Hepatocyte (in vitro differentiated cells): Measurements from ENCODE around the gene CTBP2. TPM values are rescaled to one million over a fixed set of nuclear protein-coding genes. Genes with fewer than 3 reads are reported as not detected.

Experiments
- DNase-seq: peaks from one replicate; pipeline ENCODE4 v3.0.0-alpha.2; 2016; ENCODE audit warnings: low spot score
- H2AFZ ChIP-seq: fragments of 200-600 bp; sonication (generic); 2 replicates; pipeline ENCODE4 v1.6.0; 2016; ENCODE audit warnings: antibody characterized with exemption, mild to moderate bottlenecking
- H3K27ac ChIP-seq: fragments of 200-600 bp; sonication (generic); 2 replicates; pipeline ENCODE4 v1.5.1; 2016; ENCODE audit warnings: mild to moderate bottlenecking
- H3K27me3 ChIP-seq: fragments of 200-600 bp; sonication (generic); 2 replicates; pipeline ENCODE4 v1.6.1; 2016
- H3K36me3 ChIP-seq: fragments of 200-600 bp; sonication (generic); replicated peaks from 2 replicates; pipeline ENCODE4 v1.5.1; 2016; ENCODE audit warnings: low read depth; ENCODE audit not compliant: insufficient read depth
- H3K4me1 ChIP-seq: fragments of 200-600 bp; sonication (generic); 2 replicates; pipeline ENCODE4 v1.5.1; 2016; ENCODE audit warnings: mild to moderate bottlenecking, moderate library complexity; ENCODE audit not compliant: insufficient read depth
- H3K4me2 ChIP-seq: fragments of 200-600 bp; sonication (generic); 2 replicates; pipeline ENCODE4 v1.6.0; 2016
- H3K4me3 ChIP-seq: fragments of 200-600 bp; sonication (generic); 2 replicates; pipeline ENCODE4 v1.5.1; 2016; ENCODE audit warnings: mild to moderate bottlenecking
- H3K79me2 ChIP-seq: fragments of 200-600 bp; sonication (generic); 2 replicates; pipeline ENCODE4 v1.6.0; 2017; ENCODE audit warnings: mild to moderate bottlenecking
- H3K9me2 ChIP-seq: fragments of 200-600 bp; sonication (generic); replicated peaks from 2 replicates; pipeline ENCODE4 v1.6.0; 2017; ENCODE audit warnings: mild to moderate bottlenecking; ENCODE audit not compliant: insufficient read depth
- H3K9me3 ChIP-seq: fragments of 200-600 bp; sonication (generic); 2 replicates; pipeline ENCODE4 v1.5.1; 2016; ENCODE audit warnings: low read depth, mild to moderate bottlenecking
- H4K20me1 ChIP-seq: fragments of 200-600 bp; sonication (generic); 2 replicates; pipeline ENCODE4 v1.6.0; 2016; ENCODE audit warnings: mild to moderate bottlenecking; ENCODE audit not compliant: insufficient read depth, poor library complexity, severe bottlenecking
- CTCF ChIP-seq: fragments of 200-600 bp; sonication (generic); IDR thresholded peaks from 2 replicates; pipeline ENCODE4 v1.5.1; 2016; ENCODE audit warnings: antibody characterized with exemption, mild to moderate bottlenecking; ENCODE audit not compliant: poor library complexity
- EZH2 ChIP-seq: fragments of 200-600 bp; sonication (generic); IDR thresholded peaks from 2 replicates; pipeline ENCODE4 v1.6.1; 2016; ENCODE audit warnings: antibody characterized with exemption, mild to moderate bottlenecking, borderline replicate concordance
- EZH2phosphoT487 ChIP-seq: fragments of 200-600 bp; sonication (generic); IDR thresholded peaks from one replicate; pipeline ENCODE4 v1.6.1; 2018; ENCODE audit warnings: antibody characterized with exemption, mild to moderate bottlenecking, low read depth, moderate library complexity; ENCODE audit not compliant: unreplicated experiment, severe bottlenecking
- WGBS: methylation state at CpG from one replicate; pipeline ENCODE4 v1.1.6; 2016; ENCODE audit warnings: low lambda C conversion rate; ENCODE audit errors: missing lambda C conversion rate; 5-methylcytosine and 5-hydroxymethylcytosine counted together
- polyA plus RNA-seq: library from polyadenylated mRNA; unstranded; fragments of >200 nt; fragmentation: Nextera tagmentation; extraction: Ambion mirVana; gene quantifications from 2 replicates; pipeline ENCODE4 v1.2.1, GENCODE V29; 2016
- total RNA-seq: library from RNA; depleted of rRNA; stranded (reverse); fragments of >200 nt; gene quantifications from 2 replicates; pipeline ENCODE4 v1.2.3, GENCODE V29; 2014

CTBP2 gene
- total and polyA plus RNA-seq, 2 experiments from 2014 or later = 61.3 to 81.0 TPM

DNA sequence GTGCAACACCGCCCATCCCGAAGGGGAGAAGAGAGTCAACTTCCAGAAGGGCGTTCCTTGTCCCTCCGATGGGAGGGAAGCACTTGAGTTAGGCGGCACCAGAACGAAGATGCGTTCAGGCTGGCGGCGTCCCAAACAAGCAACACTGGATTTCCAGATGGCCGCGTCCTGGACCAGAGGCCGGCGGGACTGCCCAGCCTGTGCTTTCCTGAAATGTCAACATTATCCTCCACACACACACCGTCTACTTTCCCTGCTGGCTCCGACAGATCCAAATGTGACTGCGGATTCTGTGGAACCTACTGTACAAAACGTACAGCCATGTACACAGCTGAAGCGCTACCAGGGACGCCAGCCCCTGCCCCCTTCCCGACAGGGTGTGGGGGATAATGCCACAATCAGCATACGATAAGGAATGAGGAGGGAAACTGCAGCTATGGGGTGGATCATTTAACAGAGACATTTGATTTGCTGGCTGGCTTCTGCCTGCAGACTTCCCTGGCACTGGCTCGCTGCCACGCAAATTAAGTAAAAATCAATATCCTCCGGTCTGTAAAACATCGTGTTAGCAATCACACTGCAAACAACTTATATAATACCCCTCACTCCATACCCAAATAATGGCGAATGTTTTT is 136.4 kb downstream of the CTBP2 start:
- no peaks in the 10 kb centered on the region for H3K9me2 ChIP-seq
- peak overlapping the region; percentile 28 for H3K27ac ChIP-seq
- H3K4me1 ChIP-seq = peaks cover 28% of the 10 kb centered on the region
- DNase-seq = no peak
- H4K20me1 ChIP-seq = peaks cover 78% of the 10 kb centered on the region
- no peak for TF ChIP-seq EZH2
- TF ChIP-seq EZH2phosphoT487 = no peak
- no peak for TF ChIP-seq CTCF
- peaks cover 85% of the 10 kb centered on the region for H3K79me2 ChIP-seq
- H3K4me3 ChIP-seq = no peak overlapping the region
- 66% methylated on average over 26 of the region's 26 CpGs for WGBS
- H3K27me3 ChIP-seq = no peaks in the 10 kb centered on the region
- H3K36me3 ChIP-seq = no peaks in the 10 kb centered on the region
- no peak overlapping the region for H2AFZ ChIP-seq
- no peaks in the 10 kb centered on the region for H3K9me3 ChIP-seq
- peak overlapping the region; percentile 42 for H3K4me2 ChIP-seq

DNA sequence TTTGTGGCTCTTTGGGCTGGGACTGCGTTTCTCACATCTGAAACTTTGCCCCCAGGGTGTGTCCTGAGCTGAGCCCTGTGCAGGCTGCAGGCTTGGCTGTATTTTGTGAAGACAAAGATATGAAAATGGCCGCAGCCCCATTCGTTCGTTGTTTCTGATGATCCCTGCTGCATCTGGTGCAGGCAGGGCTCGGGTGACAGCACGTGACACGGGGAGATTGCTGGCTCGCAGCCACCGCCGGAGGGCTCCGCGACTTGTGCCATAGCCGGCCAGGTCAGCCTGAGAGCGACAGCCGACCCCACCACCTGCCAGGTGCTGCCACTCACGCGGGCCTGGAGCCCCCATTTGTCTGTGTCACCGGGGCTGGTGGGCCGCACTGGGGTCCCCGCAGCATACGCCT is 137.1 kb downstream of the CTBP2 start:
- H3K9me3 ChIP-seq = no peaks in the 10 kb centered on the region
- H2AFZ ChIP-seq = no peak overlapping the region
- H3K9me2 ChIP-seq = no peaks in the 10 kb centered on the region
- TF ChIP-seq EZH2phosphoT487 = no peak
- no peak for TF ChIP-seq EZH2
- no peak for TF ChIP-seq CTCF
- DNase-seq = no peak
- H3K36me3 ChIP-seq = no peaks in the 10 kb centered on the region
- H4K20me1 ChIP-seq = peaks cover 75% of the 10 kb centered on the region
- H3K79me2 ChIP-seq = peaks cover 88% of the 10 kb centered on the region
- H3K4me1 ChIP-seq = peaks cover 28% of the 10 kb centered on the region
- H3K27me3 ChIP-seq = no peaks in the 10 kb centered on the region
- H3K27ac ChIP-seq = peak overlapping the region; percentile 37
- no peak overlapping the region for H3K4me3 ChIP-seq
- 82% methylated on average over 21 of the region's 21 CpGs for WGBS
- H3K4me2 ChIP-seq = no peak overlapping the region

DNA sequence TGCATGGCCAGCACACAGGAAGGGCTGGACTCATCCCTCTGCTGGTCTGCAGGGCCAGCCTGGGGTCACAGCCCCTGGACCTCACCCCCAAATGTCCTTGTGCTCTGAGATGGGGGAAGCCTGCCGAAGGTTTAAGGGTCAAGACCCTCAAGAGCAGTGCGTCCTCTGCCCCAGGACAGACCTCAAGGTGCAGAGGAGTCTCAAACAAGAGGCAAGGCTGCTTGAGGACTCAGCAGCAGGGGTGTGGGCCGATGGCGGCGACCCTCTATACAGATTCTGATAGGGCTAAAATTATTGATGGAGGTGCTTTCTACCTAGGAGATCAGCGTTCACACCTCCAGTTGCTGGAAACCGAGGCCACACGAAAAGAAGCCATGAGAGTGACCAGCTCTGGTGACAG is 137.7 kb downstream of the CTBP2 start:
- H3K4me2 ChIP-seq = no peak overlapping the region
- H4K20me1 ChIP-seq = peaks cover 74% of the 10 kb centered on the region
- H2AFZ ChIP-seq = no peak overlapping the region
- H3K79me2 ChIP-seq = peaks cover 88% of the 10 kb centered on the region
- TF ChIP-seq EZH2 = no peak
- no peak for TF ChIP-seq CTCF
- TF ChIP-seq EZH2phosphoT487 = no peak
- H3K4me3 ChIP-seq = no peak overlapping the region
- DNase-seq = no peak
- WGBS = 96% methylated on average over 8 of the region's 8 CpGs
- peaks cover 23% of the 10 kb centered on the region for H3K4me1 ChIP-seq
- H3K36me3 ChIP-seq = no peaks in the 10 kb centered on the region
- H3K9me2 ChIP-seq = no peaks in the 10 kb centered on the region
- H3K27me3 ChIP-seq = no peaks in the 10 kb centered on the region
- peak overlapping the region; percentile 37 for H3K27ac ChIP-seq
- no peaks in the 10 kb centered on the region for H3K9me3 ChIP-seq
